GM12878 (cell line): ENCODE results near the gene TMEM231. TPM values are rescaled to one million over a fixed set of nuclear protein-coding genes. Genes with fewer than 3 reads are reported as not detected.

ENCODE experiments used
- ATAC-seq: fragments of 200-7000 bp; cut with Tn5 transposase; 3 replicates; pipeline ENCODE4 v1.9.1; 2020; ENCODE audit warnings: mild to moderate bottlenecking, moderate library complexity
- BruUV-seq: library from RNA; stranded (reverse); fragments of 400-500 nt; replicated peaks from 2 replicates; lab custom pipeline; 2021; lab: Mats Ljungman, UMichigan
- CTCF ChIA-PET: fragments of 300-600 bp; sonication (Branson Sonifier 250); formaldehyde crosslinking; extraction: SDS; loops from one replicate; lab custom pipeline; 2021; ENCODE audit warnings: inconsistent platforms; lab: Yijun Ruan, JAX
- POLR2A ChIA-PET: fragments of 350-600 bp; formaldehyde crosslinking; extraction: SDS; loops from one replicate; lab custom pipeline; 2021; ENCODE audit warnings: inconsistent platforms; lab: Charles Lee
- RAD21 ChIA-PET: fragments of 300-600 bp; sonication (Branson Sonifier 250); formaldehyde crosslinking; loops from one replicate; lab custom pipeline; 2023; ENCODE audit warnings: antibody characterized with exemption; ENCODE audit not compliant: unreplicated experiment; lab: Charles Lee
- SMC1A ChIA-PET: fragments of 300-600 bp; sonication (Branson Sonifier 250); formaldehyde crosslinking; loops from one replicate; lab custom pipeline; 2023; ENCODE audit not compliant: unreplicated experiment, uncharacterized antibody; lab: Charles Lee
- DNase-seq: peaks from one replicate; pipeline ENCODE4 v3.0.0-alpha.2; 2011; ENCODE audit warnings: low read depth, low spot score
- FAIRE-seq: peaks from 3 replicates; lab custom pipeline; 2011; peaks lifted over from hg19 to GRCh38; lab: Jason Lieb, UNC
- H2AFZ ChIP-seq: 2 replicates; pipeline ENCODE4 v1.6.0; 2011; ENCODE audit warnings: low read depth, low read length, control low read depth; ENCODE audit not compliant: control insufficient read depth
- H3K27ac ChIP-seq: 2 replicates; pipeline ENCODE4 v1.5.1; 2011; ENCODE audit warnings: control low read depth; ENCODE audit not compliant: control insufficient read depth, insufficient read depth
- H3K27me3 ChIP-seq, 2 experiments: replicated peaks in 1 of 2; 2 replicates each; pipeline versions ENCODE4 v1.6.0 to v1.6.1; 2011; ENCODE audit warnings: low read length in 1 of 2; ENCODE audit not compliant: control insufficient read depth in 2 of 2, insufficient read depth in 2 of 2
- H3K36me3 ChIP-seq, 2 experiments: 2 replicates each; pipeline ENCODE4 v1.5.1; 2011; ENCODE audit warnings: low read length in 1 of 2; ENCODE audit not compliant: control insufficient read depth in 2 of 2, insufficient read depth in 2 of 2
- H3K4me1 ChIP-seq: 2 replicates; pipeline ENCODE4 v1.6.1; 2011; ENCODE audit warnings: mild to moderate bottlenecking, low read length, moderate library complexity, mixed read lengths; ENCODE audit not compliant: control insufficient read depth, insufficient read depth
- H3K4me2 ChIP-seq: 2 replicates; pipeline ENCODE4 v1.6.0; 2011; ENCODE audit warnings: control low read depth; ENCODE audit not compliant: control insufficient read depth, insufficient read depth
- H3K4me3 ChIP-seq: fragments of 200-600 bp; sonication (generic); 2 replicates; pipeline ENCODE4 v1.5.1; 2016
- H3K79me2 ChIP-seq: 2 replicates; pipeline ENCODE4 v1.6.0; 2011; ENCODE audit warnings: low read length; ENCODE audit not compliant: control insufficient read depth, insufficient read depth
- H3K9ac ChIP-seq: 2 replicates; pipeline ENCODE4 v1.8.0; 2011; ENCODE audit warnings: low read length, control low read depth, mixed read lengths; ENCODE audit not compliant: control insufficient read depth, insufficient read depth
- H3K9me3 ChIP-seq: replicated peaks from 3 replicates; pipeline ENCODE4 v1.5.1; 2011; ENCODE audit warnings: mild to moderate bottlenecking, low read length; ENCODE audit not compliant: control insufficient read depth, insufficient read depth
- H4K20me1 ChIP-seq: 2 replicates; pipeline ENCODE4 v1.6.0; 2011; ENCODE audit not compliant: control insufficient read depth, insufficient read depth
- CBFB ChIP-seq: IDR thresholded peaks from 2 replicates; pipeline ENCODE4 v1.6.1; 2016; ENCODE audit warnings: antibody characterized with exemption, low read depth
- CBX3 ChIP-seq: fragments of 200-600 bp; sonication (generic); IDR thresholded peaks from 2 replicates; pipeline ENCODE4 v1.6.1; 2016; ENCODE audit warnings: low read depth, borderline replicate concordance
- FOS ChIP-seq: IDR thresholded peaks from 3 replicates; pipeline ENCODE4 v1.6.1; 2011; ENCODE audit warnings: borderline replicate concordance; ENCODE audit not compliant: insufficient read length; ENCODE audit errors: extremely low read depth
- IKZF2 ChIP-seq, 2 experiments: fragments of 450-650 bp; IDR thresholded peaks; 2 replicates each; pipeline ENCODE4 v1.6.1; 2017; ENCODE audit warnings: mild to moderate bottlenecking in 2 of 2, moderate library complexity in 2 of 2
- MAX ChIP-seq: IDR thresholded peaks from 2 replicates; pipeline ENCODE4 v1.6.1; 2012; ENCODE audit warnings: low read depth, low read length, improper control_type of control experiment
- MYC ChIP-seq: IDR thresholded peaks from 2 replicates; pipeline ENCODE4 v1.6.1; 2011; ENCODE audit warnings: mild to moderate bottlenecking, low read length, moderate library complexity, inconsistent platforms; ENCODE audit not compliant: insufficient read depth, insufficient replicate concordance, insufficient read length, severe bottlenecking
- NFXL1 ChIP-seq: fragments of 450-650 bp; IDR thresholded peaks from 2 replicates; pipeline ENCODE4 v1.6.1; 2017; ENCODE audit warnings: antibody characterized with exemption, mild to moderate bottlenecking, borderline replicate concordance
- RUNX3 ChIP-seq: IDR thresholded peaks from 2 replicates; pipeline ENCODE4 v1.6.1; 2012; ENCODE audit warnings: low read length, inconsistent platforms
- SMAD1 ChIP-seq: fragments of 450-650 bp; IDR thresholded peaks from 2 replicates; pipeline ENCODE4 v1.6.1; 2018; ENCODE audit warnings: mild to moderate bottlenecking, low read depth; ENCODE audit not compliant: partially characterized antibody
- SUPT20H ChIP-seq: IDR thresholded peaks from 2 replicates; pipeline ENCODE4 v1.6.1; 2011; ENCODE audit warnings: low read depth, mild to moderate bottlenecking, low read length, moderate library complexity, borderline replicate concordance; ENCODE audit not compliant: control insufficient read depth
- YBX1 ChIP-seq: fragments of 450-650 bp; IDR thresholded peaks from 2 replicates; pipeline ENCODE4 v1.6.1; 2016; ENCODE audit warnings: antibody characterized with exemption
- WGBS: methylation state at CpG from one replicate; pipeline ENCODE4 v1.1.6; 2016; ENCODE audit warnings: low lambda C conversion rate; ENCODE audit not compliant: insufficient replicate concordance, insufficient coverage; ENCODE audit errors: missing lambda C conversion rate; 5-methylcytosine and 5-hydroxymethylcytosine counted together
- in situ Hi-C: fragments of 300-500 bp; cut with MboI; formaldehyde crosslinking; loops from 9 replicates; pipeline ENCODE4 v1.14.3; 2018; ENCODE audit warnings: mixed read lengths
- intact Hi-C: fragments of 100-400 bp; cut with micrococcal nuclease; formaldehyde crosslinking; loops from one replicate; pipeline ENCODE4 v1.14.2; 2022; ENCODE audit not compliant: unreplicated experiment
- polyA plus RNA-seq, 11 experiments: library from polyadenylated mRNA; depleted of rRNA in 4 of 11; unstranded in 6 of 11; stranded (reverse) in 5 of 11; fragments of >200 nt; fragmentation: Nextera tagmentation in 4 of 11; fragmentation: Illumina TruSeq in 1 of 11; extraction: Ambion mirVana in 4 of 11; extraction: Trizol in 1 of 11; gene quantifications; 1 replicate in 1 of 11; 2 replicates in 10 of 11; pipeline versions ENCODE4 v1.2.1 to v1.2.3, GENCODE V29; 2011 to 2016; ENCODE audit warnings: inconsistent platforms in 2 of 11, missing spikeins in 2 of 11, low read depth in 1 of 11
- total RNA-seq, 4 experiments: library from RNA; depleted of rRNA in 3 of 4; stranded (reverse); fragments of >200 nt in 3 of 4; fragmentation: Illumina TruSeq in 1 of 4; extraction: Trizol in 1 of 4; gene quantifications; 2 replicates each; pipeline versions ENCODE4 v1.2.1 to v1.2.3, GENCODE V29; 2013 to 2021
- TF ChIP-seq, protein P1 (sequence below): fragments of 450-650 bp; IDR thresholded peaks from 2 replicates; pipeline ENCODE4 v1.6.1; 2017; ENCODE audit warnings: mild to moderate bottlenecking, low read depth, inconsistent platforms; ENCODE audit not compliant: poor library complexity, severe bottlenecking
- TF ChIP-seq, protein P2 (sequence below): IDR thresholded peaks from 2 replicates; pipeline ENCODE4 v1.6.1; 2011; ENCODE audit warnings: borderline replicate concordance, low read depth, mild to moderate bottlenecking, moderate library complexity, mixed read lengths, low read length; ENCODE audit not compliant: insufficient read depth; ENCODE audit errors: extremely low read length
- TF ChIP-seq, protein P3 (sequence below): fragments of 450-650 bp; formaldehyde crosslinking; IDR thresholded peaks from 2 replicates; pipeline ENCODE4 v1.5.0; 2022; ENCODE audit warnings: mild to moderate bottlenecking, missing genetic modification characterization

The TMEM231 gene
- total and polyA plus RNA-seq, 10 of the 15 experiments (the other 5 are each of a cell fraction or from before 2014, with no cell fraction given): 1.2 to 9.1 (median 5.9) TPM

GRCh38 chr16:75555213-75555706 is 792 bp downstream of the TMEM231 start (continued):
- TF ChIP-seq RUNX3 (peak; percentile 42), IKZF2 (IDR thresholded peaks at IDR 0.05) (peak in 1 of 2 experiments; percentile 29; a peak in 1 of 4 replicates), MYC (peak; percentile 26)
- TF ChIP-seq, protein P1, sequence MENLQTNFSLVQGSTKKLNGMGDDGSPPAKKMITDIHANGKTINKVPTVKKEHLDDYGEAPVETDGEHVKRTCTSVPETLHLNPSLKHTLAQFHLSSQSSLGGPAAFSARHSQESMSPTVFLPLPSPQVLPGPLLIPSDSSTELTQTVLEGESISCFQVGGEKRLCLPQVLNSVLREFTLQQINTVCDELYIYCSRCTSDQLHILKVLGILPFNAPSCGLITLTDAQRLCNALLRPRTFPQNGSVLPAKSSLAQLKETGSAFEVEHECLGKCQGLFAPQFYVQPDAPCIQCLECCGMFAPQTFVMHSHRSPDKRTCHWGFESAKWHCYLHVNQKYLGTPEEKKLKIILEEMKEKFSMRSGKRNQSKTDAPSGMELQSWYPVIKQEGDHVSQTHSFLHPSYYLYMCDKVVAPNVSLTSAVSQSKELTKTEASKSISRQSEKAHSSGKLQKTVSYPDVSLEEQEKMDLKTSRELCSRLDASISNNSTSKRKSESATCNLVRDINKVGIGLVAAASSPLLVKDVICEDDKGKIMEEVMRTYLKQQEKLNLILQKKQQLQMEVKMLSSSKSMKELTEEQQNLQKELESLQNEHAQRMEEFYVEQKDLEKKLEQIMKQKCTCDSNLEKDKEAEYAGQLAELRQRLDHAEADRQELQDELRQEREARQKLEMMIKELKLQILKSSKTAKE: peak; percentile 19
- TF ChIP-seq, protein P2, sequence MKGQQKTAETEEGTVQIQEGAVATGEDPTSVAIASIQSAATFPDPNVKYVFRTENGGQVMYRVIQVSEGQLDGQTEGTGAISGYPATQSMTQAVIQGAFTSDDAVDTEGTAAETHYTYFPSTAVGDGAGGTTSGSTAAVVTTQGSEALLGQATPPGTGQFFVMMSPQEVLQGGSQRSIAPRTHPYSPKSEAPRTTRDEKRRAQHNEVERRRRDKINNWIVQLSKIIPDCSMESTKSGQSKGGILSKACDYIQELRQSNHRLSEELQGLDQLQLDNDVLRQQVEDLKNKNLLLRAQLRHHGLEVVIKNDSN: no peak
- TF ChIP-seq, all 136 proteins: peak for 15

DNA sequence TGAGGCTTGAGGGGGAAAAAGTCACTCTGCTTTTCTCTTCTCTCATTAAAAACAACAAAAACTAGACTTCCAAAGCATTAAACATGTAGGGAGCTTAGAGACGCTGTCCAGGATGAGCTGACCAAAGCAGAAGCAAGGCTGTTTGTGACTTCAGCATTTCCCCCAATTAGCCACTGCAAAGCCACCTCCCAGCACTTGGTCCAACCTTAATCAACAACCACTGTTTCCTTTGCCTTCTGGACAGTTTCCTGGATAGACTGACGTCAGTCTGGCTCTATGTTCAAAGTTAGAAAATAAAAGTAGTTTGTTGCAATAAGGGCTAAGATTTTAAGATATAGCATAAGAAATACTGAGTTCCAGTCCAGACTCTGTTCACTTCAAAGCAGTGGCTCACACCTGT is 3.1 kb downstream of the TMEM231 start:
- ATAC-seq: no peak
- no peak overlapping the region for H2AFZ ChIP-seq
- H3K9ac ChIP-seq: no peak overlapping the region
- ChIA-PET RAD21 (interaction anchor here (1.1 to 2.3 kb wide), 3 partner anchors 21 to 69 kb away, joined by 3 to 10 read pairs (median 10); no protein-coding TSS in a partner anchor), POLR2A (interaction anchor here (0.5 to 8.1 kb wide), 3 partner anchors 12 to 16 kb away, joined by 3 to 72 read pairs (median 4); partner anchors contain the start of gene GABARAPL2), CTCF (interaction anchor here (0.6 to 4.7 kb wide), 8 partner anchors 12 to 211 kb away, joined by 3 to 53 read pairs (median 6); partner anchors contain the start of genes ADAT1 and GABARAPL2), SMC1A (interaction anchor here (0.7 to 6.3 kb wide), 5 partner anchors 8 to 24 kb away, joined by 3 to 40 read pairs (median 9); partner anchors contain the start of gene GABARAPL2)
- no peak overlapping the region for H3K4me2 ChIP-seq
- no peak for DNase-seq
- TSS peak; percentile 34 for BruUV-seq
- no peaks in the 10 kb centered on the region for H3K27me3 ChIP-seq
- H3K36me3 ChIP-seq: no peaks in the 10 kb centered on the region
- H3K4me1 ChIP-seq: peaks cover 12% of the 10 kb centered on the region
- no peaks in the 10 kb centered on the region for H4K20me1 ChIP-seq
- no peak for FAIRE-seq
- in situ Hi-C loops (no loop called here), intact Hi-C loops (loop anchor here (5.0 kb wide), 1 partner anchor 91 kb away; the partner anchor contains the start of gene TMEM170A)
- H3K9me3 ChIP-seq: no peaks in the 10 kb centered on the region
- 90% methylated on average over 2 of the region's 2 CpGs for WGBS
- H3K4me3 ChIP-seq: no peak overlapping the region
- no peak overlapping the region for H3K27ac ChIP-seq
- no peaks in the 10 kb centered on the region for H3K79me2 ChIP-seq
- TF ChIP-seq FOS (no peak), MAX (no peak), SMAD1 (no peak), CBFB (no peak), CBX3 (no peak), NFXL1 (no peak), SUPT20H (no peak), YBX1 (no peak)
- TF ChIP-seq, protein P3, sequence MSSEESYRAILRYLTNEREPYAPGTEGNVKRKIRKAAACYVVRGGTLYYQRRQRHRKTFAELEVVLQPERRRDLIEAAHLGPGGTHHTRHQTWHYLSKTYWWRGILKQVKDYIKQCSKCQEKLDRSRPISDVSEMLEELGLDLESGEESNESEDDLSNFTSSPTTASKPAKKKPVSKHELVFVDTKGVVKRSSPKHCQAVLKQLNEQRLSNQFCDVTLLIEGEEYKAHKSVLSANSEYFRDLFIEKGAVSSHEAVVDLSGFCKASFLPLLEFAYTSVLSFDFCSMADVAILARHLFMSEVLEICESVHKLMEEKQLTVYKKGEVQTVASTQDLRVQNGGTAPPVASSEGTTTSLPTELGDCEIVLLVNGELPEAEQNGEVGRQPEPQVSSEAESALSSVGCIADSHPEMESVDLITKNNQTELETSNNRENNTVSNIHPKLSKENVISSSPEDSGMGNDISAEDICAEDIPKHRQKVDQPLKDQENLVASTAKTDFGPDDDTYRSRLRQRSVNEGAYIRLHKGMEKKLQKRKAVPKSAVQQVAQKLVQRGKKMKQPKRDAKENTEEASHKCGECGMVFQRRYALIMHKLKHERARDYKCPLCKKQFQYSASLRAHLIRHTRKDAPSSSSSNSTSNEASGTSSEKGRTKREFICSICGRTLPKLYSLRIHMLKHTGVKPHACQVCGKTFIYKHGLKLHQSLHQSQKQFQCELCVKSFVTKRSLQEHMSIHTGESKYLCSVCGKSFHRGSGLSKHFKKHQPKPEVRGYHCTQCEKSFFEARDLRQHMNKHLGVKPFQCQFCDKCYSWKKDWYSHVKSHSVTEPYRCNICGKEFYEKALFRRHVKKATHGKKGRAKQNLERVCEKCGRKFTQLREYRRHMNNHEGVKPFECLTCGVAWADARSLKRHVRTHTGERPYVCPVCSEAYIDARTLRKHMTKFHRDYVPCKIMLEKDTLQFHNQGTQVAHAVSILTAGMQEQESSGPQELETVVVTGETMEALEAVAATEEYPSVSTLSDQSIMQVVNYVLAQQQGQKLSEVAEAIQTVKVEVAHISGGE (CRISPR knock-in tag): no peak
